H9 (cell line): ENCODE results near the gene RASA4B. TPM values are rescaled to one million over a fixed set of nuclear protein-coding genes. Genes with fewer than 3 reads are reported as not detected.
A peak's percentile ranks its signal among the peaks of the same experiment; 100 is the strongest.

Experiments
- DNase-seq: peaks from one replicate; pipeline ENCODE4 v3.0.0-alpha.2; 2017
- H2AFZ ChIP-seq: one replicate; pipeline ENCODE4 v1.6.1; 2013; ENCODE audit warnings: mild to moderate bottlenecking, low read length, control low read depth, moderate library complexity
- H2AK5ac ChIP-seq: 2 replicates; pipeline ENCODE4 v1.6.1; 2013; ENCODE audit warnings: low read length, control low read depth, mixed read lengths; ENCODE audit not compliant: insufficient read length
- H2BK120ac ChIP-seq: one replicate; pipeline ENCODE4 v1.6.1; 2013; ENCODE audit warnings: low read depth, mild to moderate bottlenecking, low read length, control low read depth, inconsistent platforms; ENCODE audit not compliant: poor library complexity, severe bottlenecking
- H2BK12ac ChIP-seq: 2 replicates; pipeline ENCODE4 v1.6.1; 2013; ENCODE audit warnings: low read length, control low read depth, mixed read lengths, low read depth; ENCODE audit not compliant: insufficient read length
- H2BK15ac ChIP-seq: 2 replicates; pipeline ENCODE4 v1.6.1; 2013; ENCODE audit warnings: low read depth, low read length, control low read depth
- H2BK20ac ChIP-seq: one replicate; pipeline ENCODE4 v1.6.1; 2013; ENCODE audit warnings: low read depth, mild to moderate bottlenecking, low read length, control low read depth, inconsistent platforms; ENCODE audit not compliant: poor library complexity, severe bottlenecking
- H2BK5ac ChIP-seq: 2 replicates; pipeline ENCODE4 v1.6.1; 2013; ENCODE audit warnings: low read length, control low read depth, mixed read lengths; ENCODE audit not compliant: insufficient read length
- H3K14ac ChIP-seq: 2 replicates; pipeline ENCODE4 v1.6.1; 2013; ENCODE audit warnings: low read length, control low read depth; ENCODE audit not compliant: insufficient read depth
- H3K18ac ChIP-seq: 2 replicates; pipeline ENCODE4 v1.6.1; 2013; ENCODE audit warnings: low read depth, mild to moderate bottlenecking, mixed read lengths, low read length, control low read depth; ENCODE audit not compliant: insufficient read length
- H3K23ac ChIP-seq: 2 replicates; pipeline ENCODE4 v1.6.1; 2013; ENCODE audit warnings: low read length, control low read depth, mixed read lengths, low read depth; ENCODE audit not compliant: insufficient read length
- H3K23me2 ChIP-seq: 2 replicates; pipeline ENCODE4 v1.6.1; 2013; ENCODE audit warnings: low read depth, mild to moderate bottlenecking, mixed read lengths, low read length, control low read depth; ENCODE audit not compliant: insufficient read length, poor library complexity, severe bottlenecking
- H3K27ac ChIP-seq: 2 replicates; pipeline ENCODE4 v1.5.1; 2013; ENCODE audit warnings: low read length, control low read depth, mixed read lengths, low read depth; ENCODE audit not compliant: insufficient read length
- H3K27me3 ChIP-seq: 2 replicates; pipeline ENCODE4 v1.6.1; 2013; ENCODE audit warnings: low read length, control low read depth, inconsistent platforms; ENCODE audit not compliant: insufficient read depth
- H3K4ac ChIP-seq: 2 replicates; pipeline ENCODE4 v1.6.1; 2013; ENCODE audit warnings: low read depth, mild to moderate bottlenecking, control low read depth, inconsistent platforms, low read length, moderate library complexity
- H3K4me1 ChIP-seq: 2 replicates; pipeline ENCODE4 v1.6.1; 2013; ENCODE audit warnings: low read length, control low read depth, inconsistent platforms; ENCODE audit not compliant: insufficient read depth
- H3K4me2 ChIP-seq: 2 replicates; pipeline ENCODE4 v1.6.1; 2013; ENCODE audit warnings: low read length, control low read depth, mixed read lengths; ENCODE audit not compliant: insufficient read length, insufficient read depth
- H3K56ac ChIP-seq: 2 replicates; pipeline ENCODE4 v1.6.1; 2013; ENCODE audit warnings: low read depth, mild to moderate bottlenecking, mixed read lengths, low read length, control low read depth; ENCODE audit not compliant: insufficient read length
- H3K79me1 ChIP-seq: 2 replicates; pipeline ENCODE4 v1.6.1; 2013; ENCODE audit warnings: low read depth, mild to moderate bottlenecking, moderate library complexity, low read length, control low read depth, inconsistent platforms; ENCODE audit not compliant: insufficient read depth, poor library complexity, severe bottlenecking
- H3K79me2 ChIP-seq: 2 replicates; pipeline ENCODE4 v1.6.1; 2013; ENCODE audit warnings: low read length, control low read depth, inconsistent platforms; ENCODE audit not compliant: insufficient read depth
- H3K9ac ChIP-seq: 2 replicates; pipeline ENCODE4 v1.6.1; 2013; ENCODE audit warnings: low read length, control low read depth, mixed read lengths; ENCODE audit not compliant: insufficient read length; ENCODE audit errors: extremely low read depth
- H3K9me3 ChIP-seq: one replicate; pipeline ENCODE4 v1.6.1; 2013; ENCODE audit warnings: low read depth, low read length, inconsistent platforms; ENCODE audit not compliant: control insufficient read depth
- H3T11ph ChIP-seq: one replicate; pipeline ENCODE4 v1.6.1; 2013; ENCODE audit warnings: mild to moderate bottlenecking, low read length, control low read depth, inconsistent platforms
- H4K20me1 ChIP-seq: one replicate; pipeline ENCODE4 v1.6.1; 2013; ENCODE audit not compliant: control insufficient read depth, insufficient read length, insufficient read depth
- H4K5ac ChIP-seq: 2 replicates; pipeline ENCODE4 v1.6.1; 2013; ENCODE audit warnings: low read depth, mild to moderate bottlenecking, mixed read lengths, low read length, control low read depth; ENCODE audit not compliant: insufficient read length
- H4K8ac ChIP-seq: replicated peaks from 2 replicates; pipeline ENCODE4 v1.6.1; 2013; ENCODE audit warnings: low read length, control low read depth, mixed read lengths, low read depth; ENCODE audit not compliant: insufficient read length
- H4K91ac ChIP-seq: 2 replicates; pipeline ENCODE4 v1.6.1; 2013; ENCODE audit warnings: low read depth, mild to moderate bottlenecking, moderate library complexity, mixed read lengths, low read length, control low read depth; ENCODE audit not compliant: insufficient read length
- H3K27ac Mint-ChIP-seq, 3 experiments: 2 replicates in 2 of 3; 3 replicates in 1 of 3; pipeline ENCODE4 v1.8.0; 2020 to 2021; ENCODE audit warnings: mixed read lengths in 3 of 3, mild to moderate bottlenecking in 1 of 3, moderate library complexity in 1 of 3
- H3K27me3 Mint-ChIP-seq: 2 replicates; pipeline ENCODE4 v1.8.0; 2021; ENCODE audit warnings: low read depth, mild to moderate bottlenecking, moderate library complexity, mixed read lengths
- H3K36me3 Mint-ChIP-seq, 3 experiments: 2 replicates in 2 of 3; 3 replicates in 1 of 3; pipeline ENCODE4 v1.8.0; 2020 to 2021; ENCODE audit warnings: low read depth in 3 of 3, mixed read lengths in 3 of 3; ENCODE audit not compliant: insufficient read depth in 1 of 3
- H3K4me1 Mint-ChIP-seq, 2 experiments: 2 replicates each; pipeline ENCODE4 v1.8.0; 2020; ENCODE audit warnings: mixed read lengths in 2 of 2
- H3K4me3 Mint-ChIP-seq, 2 experiments: 2 replicates in 1 of 2; 3 replicates in 1 of 2; pipeline ENCODE4 v1.8.0; 2020 to 2021; ENCODE audit warnings: mild to moderate bottlenecking in 2 of 2, mixed read lengths in 2 of 2, moderate library complexity in 1 of 2
- H3K9me3 Mint-ChIP-seq, 2 experiments: 2 replicates in 1 of 2; 3 replicates in 1 of 2; pipeline ENCODE4 v1.8.0; 2020; ENCODE audit warnings: mild to moderate bottlenecking in 2 of 2, mixed read lengths in 2 of 2, moderate library complexity in 1 of 2
- CTCF ChIP-seq: fragments of 200-600 bp; sonication (generic); conservative IDR thresholded peaks from 3 replicates; pipeline ENCODE4 v1.8.0; 2021; ENCODE audit warnings: antibody characterized with exemption, mild to moderate bottlenecking
- WGBS: extraction: QIAGEN DNeasy Blood & Tissue Kit; methylation state at CpG from one replicate; pipeline ENCODE4 v1.1.7; 2013; ENCODE audit warnings: missing lambda C conversion rate, low lambda C conversion rate, mixed read lengths; ENCODE audit not compliant: insufficient read length; ENCODE audit errors: extremely low coverage; 5-methylcytosine and 5-hydroxymethylcytosine counted together
- microRNA-seq: library from miRNA; unstranded; fragments of <30 nt; microRNA quantifications from one replicate; pipeline ENCODE4, GENCODE V29; 2020; ENCODE audit warnings: borderline microRNAs expressed
- total RNA-seq: library from RNA; stranded (reverse); gene quantifications from 2 replicates; pipeline ENCODE4 v1.2.1, GENCODE V29; 2021

Gene RASA4B
- total RNA-seq, 1 experiment from 2014 or later = 3.7 TPM

DNA sequence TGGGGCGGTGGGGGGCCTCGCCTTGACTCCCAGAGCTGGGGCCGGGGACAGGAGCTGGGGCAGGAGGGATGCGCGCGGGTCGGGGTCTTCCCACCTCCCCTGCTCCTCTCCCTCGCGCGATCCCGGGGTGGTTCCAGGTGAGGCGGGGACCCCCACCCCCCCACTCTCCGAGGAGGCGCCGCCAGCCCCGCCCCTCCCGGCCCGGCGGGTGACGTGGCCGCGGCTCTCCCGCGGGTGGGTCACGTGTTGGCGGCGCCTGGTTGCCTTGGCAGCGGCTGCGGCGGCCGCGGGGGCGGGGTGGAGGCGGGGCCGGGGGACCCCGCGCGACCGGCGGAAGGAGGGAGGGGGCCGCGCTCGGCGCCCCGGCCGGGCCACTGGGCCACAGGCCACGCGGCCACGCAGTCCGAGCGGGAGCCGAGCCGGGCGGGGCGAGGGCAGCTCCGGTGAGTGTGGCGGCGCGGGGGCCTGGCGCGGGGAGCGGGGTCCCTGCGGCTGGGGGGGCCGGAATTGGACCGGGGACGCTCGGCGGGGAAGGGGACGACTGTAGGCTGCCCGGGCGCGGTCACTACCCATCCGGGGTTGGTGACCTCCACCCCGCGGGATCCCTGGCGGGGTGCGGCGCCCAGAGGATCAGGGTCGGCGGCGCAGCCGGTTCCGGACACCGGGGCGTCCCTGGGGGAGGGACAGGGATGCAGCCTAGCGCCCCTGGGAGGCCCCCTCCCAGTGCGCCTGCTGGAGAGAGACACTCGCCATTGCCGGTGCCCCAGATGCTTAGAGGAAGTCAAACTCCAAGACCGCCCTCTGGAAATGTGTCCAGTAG is 84.1 kb downstream of the RASA4B start, which contains the start of gene ORAI2:
Gene ORAI2 (plus strand): TSS at position 357 of the 820 bp plus-strand sequence. CDS start 5,382 bp downstream, outside the sequence.
- Mint-ChIP-seq H3K9me3 (no peaks in the 10 kb centered on the region), H3K27ac (peak within 1 kb of the TSS in 1 of 3 experiments; percentile 78; a peak in 2 of 7 replicates), H3K4me1 (peaks cover 21% of the 10 kb centered on the region in 2 experiments), H3K36me3 (peaks cover 0 to 14% (median 0%) of the 10 kb centered on the region in 3 experiments; a peak in 3 of 7 replicates), H3K4me3 (peak within 1 kb of the TSS; percentile 75 to 87), H3K27me3 (peaks cover 8% of the 10 kb centered on the region)
- H3T11ph ChIP-seq = no peak within 1 kb of the TSS
- no peak within 1 kb of the TSS for H2BK12ac ChIP-seq
- no peak within 1 kb of the TSS for H2BK5ac ChIP-seq
- no peak within 1 kb of the TSS for H2BK120ac ChIP-seq
- no peak within 1 kb of the TSS for H4K5ac ChIP-seq
- H3K79me1 ChIP-seq = no peaks in the 10 kb centered on the region
- no CpG with 5 or more reads among the region's 90 CpGs for WGBS
- H3K4me2 ChIP-seq = peak within 1 kb of the TSS; percentile 40
- DNase-seq = peak; percentile 68
- H3K18ac ChIP-seq = peak within 1 kb of the TSS; percentile 54
- H3K14ac ChIP-seq = peak within 1 kb of the TSS; percentile 55; the same call in 1 of the 2 replicates
- H4K8ac ChIP-seq = no peak within 1 kb of the TSS
- H3K9ac ChIP-seq = peak within 1 kb of the TSS; percentile 21
- H4K20me1 ChIP-seq = no peaks in the 10 kb centered on the region
- H3K27me3 ChIP-seq = no peaks in the 10 kb centered on the region
- H4K91ac ChIP-seq = no peak within 1 kb of the TSS
- H2AFZ ChIP-seq = no peak within 1 kb of the TSS
- no peak within 1 kb of the TSS for H3K23ac ChIP-seq
- no peaks in the 10 kb centered on the region; the same call in 1 of the 2 replicates for H3K4me1 ChIP-seq
- H2BK15ac ChIP-seq = no peak within 1 kb of the TSS
- TF ChIP-seq CTCF = no peak
- H3K27ac ChIP-seq = no peak within 1 kb of the TSS
- no peak within 1 kb of the TSS for H3K4ac ChIP-seq
- no peaks in the 10 kb centered on the region for H3K79me2 ChIP-seq
- no peak within 1 kb of the TSS for H2BK20ac ChIP-seq
- H3K23me2 ChIP-seq = peaks cover 9% of the 10 kb centered on the region
- no peak within 1 kb of the TSS for H3K56ac ChIP-seq
- no peaks in the 10 kb centered on the region for H3K9me3 ChIP-seq
- no peak within 1 kb of the TSS for H2AK5ac ChIP-seq

Small RNA genes lying within 50 kb of the gene (microRNA-seq; reads per million reads assigned to microRNA genes)
- gene MIR4467 (not detected), gene MIR5090 (0.93 reads per million)

Other genes starting within 250 kb of the RASA4B start
- 9.4 and 10.4 TPM in 2 replicates for gene SH2B2, start 230.9 kb downstream of the RASA4B start, total RNA-seq
- not detected in 2 replicates for gene SPDYE6, start 161.3 kb downstream of the RASA4B start, total RNA-seq
- gene PRKRIP1, start 121.4 kb downstream of the RASA4B start, total RNA-seq = 36.0 and 38.8 TPM in 2 replicates
- gene ORAI2, start 84.2 kb downstream of the RASA4B start, total RNA-seq = 26.6 and 26.7 TPM in 2 replicates
- 23.9 and 24.2 TPM in 2 replicates for gene ALKBH4, start 52.9 kb downstream of the RASA4B start, total RNA-seq
- gene LRWD1, start 52.8 kb downstream of the RASA4B start, total RNA-seq = 33.1 and 35.1 TPM in 2 replicates
- gene POLR2J, start 38.9 kb downstream of the RASA4B start, total RNA-seq = 52.2 and 58.5 TPM in 2 replicates
- gene UPK3BL2, start 25.9 kb upstream of the RASA4B start, total RNA-seq = 2.7 and 4.6 TPM in 2 replicates
- gene SPDYE2, start 33.4 kb upstream of the RASA4B start, total RNA-seq = not detected in 2 replicates
- gene POLR2J3, start 54.8 kb upstream of the RASA4B start, total RNA-seq = 12.3 and 14.9 TPM in 2 replicates
- 10.0 and 11.1 TPM in 2 replicates for gene RASA4, start 99.0 kb upstream of the RASA4B start, total RNA-seq
- 6.8 and 12.4 TPM in 2 replicates for gene UPK3BL1, start 125.0 kb upstream of the RASA4B start, total RNA-seq
- not detected in 2 replicates for gene SPDYE2B, start 132.5 kb upstream of the RASA4B start, total RNA-seq
- 2.6 and 3.6 TPM in 2 replicates for gene POLR2J2, start 153.9 kb upstream of the RASA4B start, total RNA-seq
- gene FAM185A, start 231.2 kb upstream of the RASA4B start, total RNA-seq = 5.6 and 7.0 TPM in 2 replicates